T1000 (cell line): Measurements from ENCODE around the gene BNC2.

Source experiments
- DNase-seq: peaks from one replicate; lab custom pipeline; 2025; ENCODE audit warnings: mixed read lengths; lab: John Stamatoyannopoulos, UW

BNC2 gene

DNA sequence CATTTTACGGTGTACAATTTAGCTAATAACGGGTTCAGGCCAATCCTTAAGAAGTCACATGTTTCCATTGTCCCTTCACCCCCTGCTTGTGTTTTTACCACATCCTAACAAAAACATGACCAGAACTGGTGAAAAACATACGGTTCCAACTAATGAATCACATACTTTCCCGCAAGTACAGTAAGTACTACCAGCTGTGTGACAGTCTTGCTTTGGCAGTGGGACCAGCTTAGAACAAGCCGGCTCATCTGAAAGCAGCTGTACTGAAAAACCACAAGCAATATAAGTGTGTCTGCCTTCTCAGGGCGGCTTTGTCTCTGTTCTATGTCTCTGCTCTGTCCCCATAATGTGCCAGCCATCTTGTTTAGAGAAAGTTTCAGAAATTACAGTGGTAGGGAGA is 242.5 kb downstream of the BNC2 start:
- DNase-seq: peak; percentile 39

DNA sequence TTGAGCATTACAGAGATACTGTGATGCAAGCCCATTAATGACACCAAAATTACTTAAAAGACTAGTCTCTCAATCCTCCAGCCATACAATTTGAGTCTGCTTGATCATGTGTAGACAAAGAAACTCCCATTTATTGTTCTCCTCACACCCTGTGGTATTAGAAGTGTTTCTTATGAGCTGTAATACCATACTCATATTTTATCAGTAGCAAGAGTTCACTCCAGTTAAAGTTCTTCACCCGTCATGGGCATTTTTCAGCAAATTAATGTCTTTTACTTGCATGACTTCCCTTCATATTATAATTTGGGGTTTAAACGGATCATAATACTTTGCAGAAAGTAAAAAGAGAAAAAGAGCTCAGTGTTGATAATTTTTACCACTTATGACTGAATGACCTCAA is 242.9 kb downstream of the BNC2 start:
- no peak for DNase-seq

DNA sequence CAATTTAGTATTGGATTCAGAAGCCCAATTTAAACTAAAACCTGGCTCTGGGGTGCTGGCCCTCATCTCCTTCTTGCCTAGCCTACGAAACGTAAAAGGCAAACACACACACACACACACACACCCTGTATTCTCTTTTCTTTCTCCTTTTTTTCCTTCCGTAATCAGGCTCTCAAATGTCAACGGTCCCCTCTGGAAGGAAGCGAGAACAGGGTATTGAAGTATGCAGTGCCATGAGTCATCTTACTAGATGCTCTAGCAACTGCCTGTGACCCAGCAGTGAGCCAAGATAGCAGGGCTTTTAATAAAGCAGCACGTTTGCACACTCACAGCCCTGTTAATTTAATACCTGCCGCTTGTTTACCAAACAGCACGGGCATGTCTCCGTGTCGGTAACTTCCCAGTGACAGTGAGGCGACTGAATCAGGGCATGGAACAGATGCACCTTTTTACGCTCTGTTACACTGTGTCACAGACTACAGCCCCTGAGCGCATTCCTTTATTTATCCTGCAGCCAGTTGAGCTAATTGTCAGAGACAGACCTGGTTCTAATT is 243.8 kb downstream of the BNC2 start:
- no peak for DNase-seq

DNA sequence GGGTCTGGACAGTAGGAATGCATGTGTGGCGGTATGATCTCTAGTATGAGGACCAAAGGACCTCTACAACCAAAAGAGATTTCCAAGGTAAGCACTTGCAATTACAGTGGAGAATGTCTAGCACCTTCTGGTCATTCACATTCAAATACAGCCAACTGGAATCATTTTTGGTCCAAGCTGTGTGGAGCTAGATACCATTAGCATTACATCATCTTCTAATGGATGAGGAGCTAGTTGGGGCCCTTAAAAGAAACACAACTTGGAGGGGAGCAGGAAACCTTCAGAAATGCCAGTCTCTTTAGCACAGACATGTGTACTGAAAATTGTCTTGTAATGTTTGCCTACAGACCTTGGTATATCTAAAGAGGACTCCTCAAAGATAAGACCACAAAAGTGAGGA is 244.7 kb downstream of the BNC2 start:
- DNase-seq: no peak

DNA sequence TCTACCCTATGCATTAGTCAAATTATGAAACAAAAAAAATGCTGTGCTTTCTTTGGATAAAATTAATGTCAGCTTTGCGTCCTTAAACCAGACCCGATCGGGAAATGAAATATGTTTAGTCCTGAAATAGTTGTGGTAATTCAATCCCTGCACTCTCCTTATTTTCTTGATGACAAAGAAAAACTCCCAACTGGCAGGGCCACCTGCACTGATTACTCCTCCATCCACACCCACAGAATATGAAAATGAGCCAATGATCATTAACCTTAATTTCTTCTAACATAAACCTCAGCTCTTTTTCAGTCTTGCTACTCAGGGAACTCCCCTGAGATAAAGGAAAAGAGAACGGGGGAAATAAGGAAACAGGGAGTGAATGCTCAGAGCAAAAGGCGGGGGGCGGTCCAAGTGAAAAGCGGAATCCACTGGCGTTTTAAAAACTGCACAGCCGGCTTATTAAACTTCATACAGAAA is 245.3 kb downstream of the BNC2 start:
- DNase-seq: no peak

DNA sequence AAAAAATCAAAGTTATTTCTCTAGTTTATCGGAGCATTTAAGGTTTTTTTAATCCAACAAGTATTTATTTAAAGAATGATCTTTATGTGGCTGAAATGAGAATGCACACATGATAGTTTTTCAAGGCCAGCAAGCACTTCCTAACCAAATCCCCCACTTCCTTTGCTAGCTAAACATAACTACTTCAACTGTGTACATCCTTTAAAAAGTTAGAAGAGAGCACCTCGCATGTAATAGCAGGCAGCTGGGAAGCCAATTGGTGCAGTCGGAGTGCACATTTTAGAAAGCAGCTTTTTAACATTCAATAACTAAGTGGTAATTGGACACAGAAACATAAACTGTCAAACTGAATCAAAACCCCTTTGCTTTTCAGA is 245.7 kb downstream of the BNC2 start:
- DNase-seq: no peak

DNA sequence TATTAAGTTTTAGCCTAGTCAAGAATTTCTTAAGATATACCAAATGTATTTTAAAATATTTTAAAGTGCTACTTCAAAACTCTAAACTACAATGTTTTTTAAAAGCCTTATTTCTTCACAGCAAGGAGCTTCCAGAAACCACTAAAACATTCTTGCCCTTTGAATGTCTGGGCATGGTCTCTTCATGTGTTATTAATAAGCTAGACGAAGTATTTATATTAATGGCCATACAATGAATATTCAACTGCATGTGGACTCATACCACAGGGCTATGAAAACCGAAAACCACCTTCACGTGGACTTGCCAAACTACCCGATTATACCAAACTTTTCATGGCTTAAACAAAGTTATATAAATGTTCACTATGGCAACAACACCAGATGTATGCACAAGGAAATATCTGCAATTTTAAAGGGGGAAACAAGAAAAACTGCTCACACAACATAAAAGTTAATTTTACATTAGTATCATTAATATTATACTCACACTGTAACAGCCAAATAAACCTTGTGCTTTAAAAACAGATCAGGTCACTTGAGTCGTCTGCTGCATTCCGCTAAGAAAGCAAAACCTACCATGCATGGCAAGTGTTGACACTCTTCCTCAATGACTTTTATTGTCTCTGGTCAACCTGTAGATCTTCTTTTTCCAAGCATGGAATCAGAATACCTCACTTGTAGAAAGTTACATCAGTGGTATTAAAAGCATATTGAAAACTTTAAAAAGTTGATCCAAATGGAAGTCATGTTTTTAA is 246.3 kb downstream of the BNC2 start:
- no peak for DNase-seq

DNA sequence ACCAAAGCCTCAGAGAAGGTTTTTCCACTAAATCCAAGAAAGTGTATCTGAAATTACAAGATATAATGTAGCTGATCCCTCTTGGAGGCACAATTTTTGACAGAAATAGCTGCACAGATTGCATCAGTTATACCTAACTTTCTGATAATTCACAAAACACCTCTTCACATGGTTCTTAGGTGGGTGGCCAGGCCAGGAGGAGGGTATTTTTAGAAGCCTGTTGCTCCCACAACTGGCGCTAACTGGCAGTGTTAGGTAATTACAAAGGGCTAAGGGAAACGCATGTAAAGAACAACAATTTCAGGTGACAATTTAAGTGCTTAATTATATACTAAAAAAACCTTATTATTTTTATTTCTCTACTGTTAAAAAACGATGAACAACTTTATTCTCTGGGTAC is 247.9 kb downstream of the BNC2 start:
- no peak for DNase-seq

DNA sequence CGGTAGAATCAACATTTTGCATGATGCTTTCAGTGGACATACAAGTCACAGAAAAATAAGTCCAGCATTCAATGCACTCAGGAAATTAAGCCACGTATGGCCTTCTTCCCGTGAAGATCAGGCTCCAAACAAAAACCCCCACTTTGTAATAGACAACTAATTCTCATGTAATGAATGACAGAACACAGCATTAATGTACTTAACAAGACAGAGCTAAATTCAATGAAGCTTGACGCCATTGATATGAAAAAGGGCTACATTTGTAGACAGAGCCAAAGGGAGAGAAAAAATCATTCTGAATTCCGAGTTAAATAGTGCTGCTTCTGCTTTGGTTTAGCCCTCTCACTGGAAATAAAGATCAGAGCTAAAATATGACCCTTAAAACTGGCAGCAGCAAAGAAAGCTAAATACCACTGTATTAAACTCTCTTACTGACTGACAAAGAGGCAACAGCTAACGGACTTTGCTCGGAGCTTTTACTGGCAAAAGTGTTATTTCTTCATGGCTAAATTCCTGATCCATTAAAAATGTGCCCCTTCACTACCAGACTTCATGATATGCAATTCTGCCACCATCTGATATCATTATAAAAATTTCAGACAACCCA is 250.5 kb downstream of the BNC2 start:
- no peak for DNase-seq

DNA sequence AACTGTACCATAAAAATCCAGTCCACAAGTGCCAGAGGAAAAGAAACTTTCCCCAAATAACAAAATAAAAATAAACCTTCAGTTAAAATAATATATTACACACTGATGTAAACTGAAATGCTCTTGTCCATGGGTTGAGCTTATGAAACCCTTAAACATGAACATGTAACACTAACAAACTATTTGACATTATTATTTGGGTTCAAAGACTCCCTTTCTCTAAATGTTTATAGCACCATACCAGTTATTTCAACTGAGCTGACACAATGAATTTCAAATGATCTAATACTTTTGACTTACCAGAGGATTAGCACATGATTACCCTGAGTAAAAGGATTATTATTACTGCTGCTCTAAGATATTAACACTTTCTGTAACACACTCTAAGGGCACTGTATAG is 251.1 kb downstream of the BNC2 start:
- no peak for DNase-seq

DNA sequence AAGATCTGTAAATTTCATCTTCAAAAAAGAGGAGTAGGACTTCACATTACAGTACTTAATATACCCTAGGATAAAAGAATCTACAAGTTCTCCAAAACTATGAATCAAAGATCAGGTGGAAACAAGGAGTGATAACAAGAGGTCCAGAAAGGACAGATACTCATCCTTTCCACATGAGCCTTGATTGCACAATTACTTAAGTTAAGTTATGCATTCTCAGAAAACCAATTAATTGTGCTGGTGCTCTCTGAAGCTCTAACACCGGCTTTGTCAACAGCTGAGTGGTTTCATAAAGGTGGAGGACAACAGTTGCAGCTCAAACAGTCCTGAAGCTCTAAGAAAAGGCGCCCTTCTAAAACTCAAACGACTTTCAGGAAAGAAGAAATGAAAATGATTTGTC is 251.9 kb downstream of the BNC2 start:
- DNase-seq: no peak

DNA sequence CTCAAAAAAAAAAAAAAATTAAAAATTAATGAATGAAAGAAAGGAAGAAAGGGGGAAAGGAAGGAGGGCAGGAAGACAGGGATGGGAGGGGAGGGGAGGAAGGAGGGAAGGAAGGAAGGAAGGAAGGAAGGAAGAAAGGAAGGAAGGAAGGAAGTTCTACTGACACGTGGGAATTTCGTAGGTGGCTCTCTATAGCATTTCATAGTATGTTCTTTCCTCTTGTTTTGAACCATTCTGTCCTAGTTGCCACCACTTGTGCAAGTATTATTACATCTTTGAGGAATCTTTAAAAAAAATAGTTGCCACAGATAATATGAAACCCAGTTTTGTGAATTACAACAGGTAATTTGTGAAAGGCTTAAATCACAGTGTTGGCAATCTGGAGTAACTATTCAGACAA is 253.8 kb downstream of the BNC2 start:
- DNase-seq: no peak

DNA sequence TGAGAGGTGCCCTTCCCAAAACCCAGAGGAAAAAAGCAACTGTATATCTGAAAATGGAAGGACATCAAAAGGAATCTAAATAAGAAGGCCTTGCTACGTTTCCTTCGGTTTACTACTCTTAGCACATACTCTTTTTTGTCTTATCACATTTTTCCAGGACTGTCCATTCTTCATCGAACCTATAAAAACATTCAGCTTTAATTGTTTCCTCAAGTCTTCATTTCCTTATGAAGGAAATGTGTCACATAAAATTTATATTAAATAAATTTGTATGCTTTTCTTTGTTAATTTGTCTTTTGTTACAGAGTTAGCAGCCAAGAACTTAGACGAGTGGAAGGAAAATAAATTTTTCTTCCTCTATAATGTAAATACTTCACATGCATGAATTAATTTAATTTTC is 255.0 kb downstream of the BNC2 start:
- no peak for DNase-seq

DNA sequence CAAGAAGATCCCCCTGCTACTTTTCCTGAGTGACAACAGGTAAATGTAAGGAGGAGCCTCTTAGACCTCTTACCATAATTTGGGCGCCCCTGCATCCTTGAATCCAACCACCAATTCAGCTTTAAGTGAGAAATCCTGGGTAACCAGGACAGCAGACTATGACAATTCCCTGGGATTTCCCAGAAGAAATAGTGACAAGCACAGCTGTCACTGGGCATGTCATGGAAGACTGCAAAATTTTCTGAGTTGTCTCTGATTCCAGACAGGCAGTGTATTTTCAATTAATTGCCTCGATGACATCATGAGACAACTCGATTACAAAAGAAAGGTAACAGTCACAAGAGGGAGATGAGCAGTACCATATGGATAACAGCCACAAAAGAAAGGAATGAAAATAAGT is 256.9 kb downstream of the BNC2 start:
- DNase-seq: no peak

DNA sequence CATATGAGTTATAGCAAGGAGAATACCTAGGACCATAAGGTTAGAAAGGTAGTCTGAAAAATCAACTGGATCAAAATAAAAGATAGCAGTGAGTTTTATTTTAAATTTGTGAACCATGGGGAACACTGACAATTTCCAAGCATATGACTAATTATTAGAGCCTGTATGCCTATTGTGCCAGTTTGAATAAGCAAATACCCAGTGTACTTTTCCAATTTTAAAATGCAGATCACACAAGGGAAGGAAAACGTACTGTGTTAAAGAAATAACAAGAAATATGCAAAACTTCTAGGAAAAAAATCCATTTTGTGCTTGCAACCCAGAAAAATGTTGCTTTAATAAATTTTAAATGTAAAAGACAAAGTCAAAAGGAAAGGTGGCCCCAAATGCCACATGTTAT is 257.4 kb downstream of the BNC2 start:
- no peak for DNase-seq

DNA sequence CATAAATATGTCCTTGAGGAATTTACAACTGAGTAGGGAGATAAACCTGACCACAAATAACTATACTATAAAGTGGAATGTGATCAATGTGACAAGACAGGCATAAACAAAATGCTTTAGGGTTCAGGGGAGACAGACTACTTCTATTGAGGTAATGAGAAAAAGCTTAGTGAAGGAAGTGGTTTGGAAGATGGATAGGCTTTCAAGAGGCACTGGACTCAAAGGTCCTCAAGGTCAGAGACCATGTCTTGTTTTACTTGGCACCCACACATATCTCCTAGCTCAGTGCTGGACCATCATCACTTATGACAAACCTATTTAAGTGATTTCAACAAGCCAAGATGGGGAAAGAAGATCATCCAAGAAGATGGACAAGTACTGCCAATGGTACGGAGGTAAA is 257.8 kb downstream of the BNC2 start:
- DNase-seq: no peak

DNA sequence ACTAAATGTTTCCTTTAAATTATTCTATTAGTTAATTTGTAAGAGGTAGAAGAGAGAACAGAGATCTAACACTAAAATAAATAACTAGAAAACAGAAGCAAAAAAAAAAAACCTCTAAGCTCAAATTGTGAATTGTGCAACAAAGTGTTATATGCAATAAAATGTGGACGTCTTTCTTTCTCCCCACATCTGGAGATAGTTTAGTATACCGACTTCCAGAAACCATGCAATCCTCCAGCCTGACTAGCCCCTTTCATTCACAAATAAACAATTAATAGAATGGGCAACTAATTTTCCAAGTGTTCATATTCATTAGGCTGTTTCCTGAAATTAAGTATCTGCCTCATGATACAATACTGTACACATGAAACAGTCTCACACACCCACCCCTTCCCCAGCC is 258.5 kb downstream of the BNC2 start:
- DNase-seq: no peak

DNA sequence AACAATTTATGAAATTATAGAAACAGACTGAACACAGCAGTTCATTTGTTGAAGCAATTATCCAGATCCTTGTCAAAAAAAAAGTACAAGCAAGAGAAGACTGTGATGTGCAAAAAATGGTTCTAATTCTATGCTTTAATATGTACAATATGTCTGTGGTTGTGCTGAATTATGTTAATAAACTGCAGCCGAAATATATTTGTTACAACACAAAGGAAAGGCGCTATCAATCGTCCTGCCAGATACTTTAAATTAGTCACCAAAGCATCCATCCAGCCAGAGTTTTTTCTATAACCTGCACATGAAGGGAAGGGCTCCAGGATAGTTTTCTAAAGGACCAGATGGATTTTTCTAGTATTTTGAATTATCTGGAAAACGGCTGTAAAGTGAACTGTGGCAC is 259.5 kb downstream of the BNC2 start:
- DNase-seq: no peak

DNA sequence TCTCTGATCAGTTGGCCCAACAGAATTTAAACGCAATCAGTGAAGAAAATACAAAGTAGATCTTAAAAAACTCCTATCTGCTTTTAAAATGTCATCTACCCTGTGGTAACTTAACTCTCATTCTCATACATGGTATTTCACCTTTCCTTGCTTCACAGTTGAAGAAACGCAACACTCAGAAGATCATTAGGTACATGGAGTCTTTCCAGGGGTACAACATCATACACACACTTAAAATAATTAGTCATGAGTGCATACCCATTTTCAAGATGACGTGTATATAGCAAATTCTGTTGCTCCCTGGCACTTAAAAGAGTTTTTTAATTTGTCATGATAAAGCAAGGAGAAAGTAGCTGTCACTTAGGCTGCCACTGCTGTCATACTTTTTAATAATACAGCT is 259.9 kb downstream of the BNC2 start:
- no peak for DNase-seq

DNA sequence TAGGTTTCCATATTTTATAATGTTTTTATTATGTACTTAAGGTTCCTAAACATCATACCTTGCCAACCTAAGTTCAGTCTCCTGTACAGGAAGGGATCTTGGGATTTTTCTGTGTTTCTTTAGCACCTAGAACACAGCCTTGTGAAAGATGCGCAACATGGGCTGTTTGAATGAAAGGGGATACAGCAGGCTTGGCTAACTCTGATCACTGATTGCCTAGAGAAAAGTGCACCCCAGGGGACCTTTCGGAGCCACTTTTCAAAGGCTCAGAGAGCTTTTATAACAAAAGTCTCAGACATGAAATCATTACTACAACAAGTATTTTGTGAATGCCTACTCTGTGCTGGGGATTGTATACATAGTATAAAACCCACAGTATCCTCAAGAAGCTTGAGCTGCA is 261.6 kb downstream of the BNC2 start:
- DNase-seq: no peak

DNA sequence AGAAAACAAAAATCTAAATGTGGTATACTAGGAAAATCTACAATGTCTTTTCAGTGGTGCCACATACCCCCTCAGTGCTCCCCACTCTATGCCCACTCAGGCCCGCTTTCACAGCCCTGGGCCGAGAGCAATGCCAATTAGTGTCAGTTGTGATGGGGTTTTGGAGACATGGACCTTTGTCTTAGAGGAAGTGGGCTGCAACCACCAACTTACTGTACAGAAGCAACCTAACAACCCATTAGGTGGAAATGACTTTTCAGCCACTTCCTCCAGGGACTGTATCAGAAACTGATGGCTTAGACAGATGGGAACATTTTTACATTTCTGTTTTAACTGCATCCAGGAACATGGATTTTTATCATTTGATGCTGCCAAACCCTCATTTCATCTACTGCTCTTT is 268.0 kb downstream of the BNC2 start:
- no peak for DNase-seq

DNA sequence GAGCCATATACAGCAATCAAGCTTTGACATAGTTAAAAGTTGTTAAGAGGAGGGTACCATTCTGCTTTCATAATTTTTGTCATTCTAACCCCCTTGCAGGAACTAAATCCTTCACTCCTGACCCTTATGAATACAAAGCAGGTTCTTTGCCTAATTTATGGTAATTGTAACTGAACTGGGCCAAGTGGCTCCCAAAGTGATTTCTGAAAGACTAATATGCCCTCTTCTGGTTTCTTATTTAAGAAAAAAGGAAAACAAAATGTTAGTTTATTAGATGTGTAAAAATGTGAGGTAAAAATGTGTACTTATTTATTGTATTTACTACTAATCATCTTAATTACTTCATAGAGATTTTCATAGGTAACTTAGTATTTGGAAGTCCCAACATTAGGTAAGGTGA is 268.5 kb downstream of the BNC2 start:
- no peak for DNase-seq

DNA sequence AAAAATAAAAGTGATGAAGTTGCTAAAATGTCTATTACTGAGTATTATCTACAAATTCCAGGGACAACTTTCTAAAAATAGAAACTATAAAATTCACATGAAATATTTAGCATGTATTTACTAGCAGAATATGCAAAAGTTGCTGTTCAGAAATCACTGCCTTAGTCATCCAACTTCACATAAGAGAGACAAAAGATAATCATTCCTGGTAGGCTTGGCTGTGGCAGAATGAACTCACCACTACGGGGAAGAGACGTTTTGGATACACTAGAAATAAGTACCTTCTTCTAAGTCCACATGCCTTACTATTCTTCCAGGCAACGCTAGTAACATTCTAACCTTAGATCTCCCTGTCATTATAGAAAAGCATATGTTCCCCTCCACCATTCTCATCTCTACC is 272.2 kb downstream of the BNC2 start:
- DNase-seq: no peak

DNA sequence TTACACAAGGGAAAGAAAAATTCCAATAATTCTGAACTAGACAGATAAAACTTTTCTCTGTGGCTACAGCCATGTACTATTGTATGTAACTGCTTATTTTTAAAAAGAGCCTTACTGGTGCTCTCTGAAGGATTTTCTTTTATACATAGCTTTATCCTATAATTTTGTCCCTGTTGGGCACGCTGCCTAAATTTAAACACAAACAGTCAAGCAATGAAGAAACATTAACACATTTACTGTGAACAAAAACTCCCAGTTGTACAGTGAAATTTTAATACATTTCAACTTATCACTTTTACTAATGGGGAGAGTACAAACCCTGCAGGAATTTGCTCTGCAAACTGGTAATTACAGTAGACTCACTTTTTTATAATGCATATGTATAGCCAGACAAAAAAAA is 273.3 kb downstream of the BNC2 start:
- DNase-seq: no peak
